Esophagus squamous epithelium (tissue), 4 donors: ENCODE results near the gene CLCN3.

Source experiments
- POLR2A ChIP-seq, 4 donors: fragments of 450-650 bp; IDR thresholded peaks; one replicate each; pipeline ENCODE4 v1.6.1; 2017; ENCODE audit warnings: antibody characterized with exemption in 4 of 4, mild to moderate bottlenecking in 4 of 4, moderate library complexity in 3 of 4
- TF ChIP-seq, protein P1 (sequence below), 6 experiments: fragments of 450-650 bp in 4 of 6; fragments of 200-600 bp in 2 of 6; sonication (generic) in 2 of 6; IDR thresholded peaks; one replicate each; pipeline ENCODE4 v1.5.1; 2016 to 2019; ENCODE audit warnings: antibody characterized with exemption in 6 of 6, mild to moderate bottlenecking in 4 of 6, moderate library complexity in 4 of 6

DNA sequence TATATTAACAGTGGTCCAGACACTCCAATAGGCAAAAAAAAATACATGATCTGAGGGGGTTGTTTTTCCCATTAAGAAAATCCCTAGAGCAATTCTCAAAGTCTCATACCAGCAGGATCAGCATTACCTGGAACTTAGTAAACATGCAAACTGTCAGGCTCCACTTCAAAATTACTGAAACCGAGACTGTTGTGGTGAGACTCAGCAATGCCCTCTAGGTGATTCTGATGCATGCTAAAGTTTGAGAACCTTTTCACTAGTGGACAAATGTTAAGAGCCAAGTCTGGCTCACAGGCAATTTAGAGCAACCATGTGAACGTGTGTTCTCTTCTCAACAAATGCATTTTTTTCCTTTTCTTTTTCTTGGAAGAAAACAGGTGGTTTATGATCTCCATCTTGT is 38.2 kb upstream of the CLCN3 start:
- TF ChIP-seq, protein P1, sequence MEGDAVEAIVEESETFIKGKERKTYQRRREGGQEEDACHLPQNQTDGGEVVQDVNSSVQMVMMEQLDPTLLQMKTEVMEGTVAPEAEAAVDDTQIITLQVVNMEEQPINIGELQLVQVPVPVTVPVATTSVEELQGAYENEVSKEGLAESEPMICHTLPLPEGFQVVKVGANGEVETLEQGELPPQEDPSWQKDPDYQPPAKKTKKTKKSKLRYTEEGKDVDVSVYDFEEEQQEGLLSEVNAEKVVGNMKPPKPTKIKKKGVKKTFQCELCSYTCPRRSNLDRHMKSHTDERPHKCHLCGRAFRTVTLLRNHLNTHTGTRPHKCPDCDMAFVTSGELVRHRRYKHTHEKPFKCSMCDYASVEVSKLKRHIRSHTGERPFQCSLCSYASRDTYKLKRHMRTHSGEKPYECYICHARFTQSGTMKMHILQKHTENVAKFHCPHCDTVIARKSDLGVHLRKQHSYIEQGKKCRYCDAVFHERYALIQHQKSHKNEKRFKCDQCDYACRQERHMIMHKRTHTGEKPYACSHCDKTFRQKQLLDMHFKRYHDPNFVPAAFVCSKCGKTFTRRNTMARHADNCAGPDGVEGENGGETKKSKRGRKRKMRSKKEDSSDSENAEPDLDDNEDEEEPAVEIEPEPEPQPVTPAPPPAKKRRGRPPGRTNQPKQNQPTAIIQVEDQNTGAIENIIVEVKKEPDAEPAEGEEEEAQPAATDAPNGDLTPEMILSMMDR (IDR thresholded peaks at IDR 0.05) = no peak
- TF ChIP-seq POLR2A (IDR thresholded peaks at IDR 0.05) = no peak
